ENCODE results near the gene DIDO1. TPM values are rescaled to one million over a fixed set of nuclear protein-coding genes. Genes with fewer than 3 reads are reported as not detected.

The DIDO1 gene
- total and polyA plus RNA-seq, 2 of the 13 experiments (the other 11 are each of a cell fraction or from before 2014, with no cell fraction given): 75.0 to 75.1 TPM

DNA sequence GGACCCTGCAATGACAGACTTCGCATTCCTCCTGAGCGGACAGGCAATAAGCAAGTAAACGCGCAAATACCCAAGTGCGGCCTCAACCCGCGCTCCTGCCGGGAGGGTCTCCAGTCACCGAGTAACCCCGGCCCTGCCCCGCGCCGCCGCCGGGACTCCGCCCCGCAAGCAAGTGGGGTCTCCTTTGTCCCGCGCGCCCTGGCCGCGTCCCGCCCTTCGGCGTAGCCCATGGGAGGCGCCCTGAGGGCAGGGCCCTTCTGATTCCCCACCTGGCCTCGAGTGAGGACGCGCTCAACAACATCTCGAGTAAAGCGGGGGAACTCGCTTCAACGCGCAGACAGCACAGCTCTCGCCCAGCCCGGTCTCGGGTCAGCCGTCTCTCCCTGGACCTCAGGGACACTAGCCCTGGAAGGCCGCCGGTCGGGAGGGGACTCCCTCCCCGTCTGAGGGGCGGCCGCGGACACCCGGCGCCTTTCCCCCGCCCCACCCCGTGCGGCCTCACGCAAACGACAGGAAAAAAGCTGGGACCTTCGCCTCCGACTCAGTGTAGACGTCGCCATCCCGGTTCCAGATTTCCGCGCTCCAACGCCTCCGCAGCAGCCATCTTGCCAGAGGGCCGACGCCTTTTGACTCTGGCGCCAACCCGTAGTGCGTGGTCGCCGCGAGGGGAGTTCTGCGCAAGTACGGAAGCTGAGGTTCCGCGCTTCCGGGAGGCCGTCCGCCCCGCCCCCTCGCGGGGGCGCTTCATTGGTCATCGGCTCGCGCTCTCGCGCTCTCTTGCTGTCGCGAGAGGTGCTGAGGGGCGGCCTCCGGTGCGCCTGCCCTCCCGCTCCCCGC is 11.2 kb upstream of the DIDO1 start (continued):
- TF ChIP-seq, protein P1, sequence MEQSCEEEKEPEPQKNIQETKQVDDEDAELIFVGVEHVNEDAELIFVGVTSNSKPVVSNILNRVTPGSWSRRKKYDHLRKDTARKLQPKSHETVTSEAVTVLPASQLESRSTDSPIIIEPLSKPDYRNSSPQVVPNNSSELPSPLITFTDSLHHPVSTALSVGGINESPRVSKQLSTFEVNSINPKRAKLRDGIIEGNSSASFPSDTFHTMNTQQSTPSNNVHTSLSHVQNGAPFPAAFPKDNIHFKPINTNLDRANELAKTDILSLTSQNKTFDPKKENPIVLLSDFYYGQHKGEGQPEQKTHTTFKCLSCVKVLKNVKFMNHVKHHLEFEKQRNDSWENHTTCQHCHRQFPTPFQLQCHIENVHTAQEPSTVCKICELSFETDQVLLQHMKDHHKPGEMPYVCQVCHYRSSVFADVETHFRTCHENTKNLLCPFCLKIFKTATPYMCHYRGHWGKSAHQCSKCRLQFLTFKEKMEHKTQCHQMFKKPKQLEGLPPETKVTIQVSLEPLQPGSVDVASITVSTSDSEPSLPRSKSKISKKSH (CRISPR knock-in tag; IDR thresholded peaks at IDR 0.05; ENCODE audit: borderline replicate concordance): peak; percentile 98
- TF ChIP-seq ZBTB8A (CRISPR knock-in tag; IDR thresholded peaks at IDR 0.05; ENCODE audit: borderline replicate concordance, low read depth) (peak; percentile 97), ZNF589 (CRISPR knock-in tag; conservative IDR thresholded peaks at IDR 0.05) (peak; percentile 98), ZNF569 (CRISPR knock-in tag; IDR thresholded peaks at IDR 0.05; ENCODE audit: borderline replicate concordance) (peak; percentile 93; the same call in 1 of the 2 replicates), ESRRA (CRISPR knock-in tag; IDR thresholded peaks at IDR 0.05; ENCODE audit: low read depth) (peak; percentile 94; the same call in 1 of the 2 replicates), NR2F6 (IDR thresholded peaks at IDR 0.05) (no peak), NR2F6 (CRISPR knock-in tag; IDR thresholded peaks at IDR 0.05) (peak; percentile 79), ZNF546 (CRISPR knock-in tag; conservative IDR thresholded peaks at IDR 0.05) (peak; percentile 64; the same call in 1 of the 2 replicates), ZNF260 (CRISPR knock-in tag; IDR thresholded peaks at IDR 0.05; ENCODE audit: borderline replicate concordance, low read depth) (peak; percentile 62; the same call in 1 of the 2 replicates), GZF1 (CRISPR knock-in tag; IDR thresholded peaks at IDR 0.05) (peak; percentile 55; the same call in 1 of the 2 replicates), ZSCAN12 (CRISPR knock-in tag; IDR thresholded peaks at IDR 0.05) (peak; percentile 98), HMGA1 (CRISPR knock-in tag; conservative IDR thresholded peaks at IDR 0.05) (no peak), IKZF4 (CRISPR knock-in tag; IDR thresholded peaks at IDR 0.05; ENCODE audit: borderline replicate concordance, low read depth, not compliant biosample characterization) (peak; percentile 19)
- TF ChIP-seq, protein P2, sequence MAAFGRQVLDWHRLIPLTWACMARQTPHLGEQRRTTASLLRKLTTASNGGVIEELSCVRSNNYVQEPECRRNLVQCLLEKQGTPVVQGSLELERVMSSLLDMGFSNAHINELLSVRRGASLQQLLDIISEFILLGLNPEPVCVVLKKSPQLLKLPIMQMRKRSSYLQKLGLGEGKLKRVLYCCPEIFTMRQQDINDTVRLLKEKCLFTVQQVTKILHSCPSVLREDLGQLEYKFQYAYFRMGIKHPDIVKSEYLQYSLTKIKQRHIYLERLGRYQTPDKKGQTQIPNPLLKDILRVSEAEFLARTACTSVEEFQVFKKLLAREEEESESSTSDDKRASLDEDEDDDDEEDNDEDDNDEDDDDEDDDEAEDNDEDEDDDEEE (CRISPR knock-in tag; IDR thresholded peaks at IDR 0.05): peak; percentile 83; the same call in 1 of the 2 replicates
- TF ChIP-seq, protein P3, sequence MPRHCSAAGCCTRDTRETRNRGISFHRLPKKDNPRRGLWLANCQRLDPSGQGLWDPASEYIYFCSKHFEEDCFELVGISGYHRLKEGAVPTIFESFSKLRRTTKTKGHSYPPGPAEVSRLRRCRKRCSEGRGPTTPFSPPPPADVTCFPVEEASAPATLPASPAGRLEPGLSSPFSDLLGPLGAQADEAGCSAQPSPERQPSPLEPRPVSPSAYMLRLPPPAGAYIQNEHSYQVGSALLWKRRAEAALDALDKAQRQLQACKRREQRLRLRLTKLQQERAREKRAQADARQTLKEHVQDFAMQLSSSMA (CRISPR knock-in tag; IDR thresholded peaks at IDR 0.05): peak; percentile 90; the same call in 1 of the 2 replicates
- TF ChIP-seq, protein P4, sequence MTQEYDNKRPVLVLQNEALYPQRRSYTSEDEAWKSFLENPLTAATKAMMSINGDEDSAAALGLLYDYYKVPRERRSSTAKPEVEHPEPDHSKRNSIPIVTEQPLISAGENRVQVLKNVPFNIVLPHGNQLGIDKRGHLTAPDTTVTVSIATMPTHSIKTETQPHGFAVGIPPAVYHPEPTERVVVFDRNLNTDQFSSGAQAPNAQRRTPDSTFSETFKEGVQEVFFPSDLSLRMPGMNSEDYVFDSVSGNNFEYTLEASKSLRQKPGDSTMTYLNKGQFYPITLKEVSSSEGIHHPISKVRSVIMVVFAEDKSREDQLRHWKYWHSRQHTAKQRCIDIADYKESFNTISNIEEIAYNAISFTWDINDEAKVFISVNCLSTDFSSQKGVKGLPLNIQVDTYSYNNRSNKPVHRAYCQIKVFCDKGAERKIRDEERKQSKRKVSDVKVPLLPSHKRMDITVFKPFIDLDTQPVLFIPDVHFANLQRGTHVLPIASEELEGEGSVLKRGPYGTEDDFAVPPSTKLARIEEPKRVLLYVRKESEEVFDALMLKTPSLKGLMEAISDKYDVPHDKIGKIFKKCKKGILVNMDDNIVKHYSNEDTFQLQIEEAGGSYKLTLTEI (CRISPR knock-in tag; conservative IDR thresholded peaks at IDR 0.05): no peak; the same call in 1 of the 2 replicates
- TF ChIP-seq, protein P5, sequence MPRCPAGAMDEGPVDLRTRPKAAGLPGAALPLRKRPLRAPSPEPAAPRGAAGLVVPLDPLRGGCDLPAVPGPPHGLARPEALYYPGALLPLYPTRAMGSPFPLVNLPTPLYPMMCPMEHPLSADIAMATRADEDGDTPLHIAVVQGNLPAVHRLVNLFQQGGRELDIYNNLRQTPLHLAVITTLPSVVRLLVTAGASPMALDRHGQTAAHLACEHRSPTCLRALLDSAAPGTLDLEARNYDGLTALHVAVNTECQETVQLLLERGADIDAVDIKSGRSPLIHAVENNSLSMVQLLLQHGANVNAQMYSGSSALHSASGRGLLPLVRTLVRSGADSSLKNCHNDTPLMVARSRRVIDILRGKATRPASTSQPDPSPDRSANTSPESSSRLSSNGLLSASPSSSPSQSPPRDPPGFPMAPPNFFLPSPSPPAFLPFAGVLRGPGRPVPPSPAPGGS (CRISPR knock-in tag; IDR thresholded peaks at IDR 0.05): peak; percentile 87; the same call in 1 of the 2 replicates
- TF ChIP-seq, protein P6, sequence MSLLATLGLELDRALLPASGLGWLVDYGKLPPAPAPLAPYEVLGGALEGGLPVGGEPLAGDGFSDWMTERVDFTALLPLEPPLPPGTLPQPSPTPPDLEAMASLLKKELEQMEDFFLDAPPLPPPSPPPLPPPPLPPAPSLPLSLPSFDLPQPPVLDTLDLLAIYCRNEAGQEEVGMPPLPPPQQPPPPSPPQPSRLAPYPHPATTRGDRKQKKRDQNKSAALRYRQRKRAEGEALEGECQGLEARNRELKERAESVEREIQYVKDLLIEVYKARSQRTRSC (CRISPR knock-in tag; IDR thresholded peaks at IDR 0.05; ENCODE audit: low read depth): peak; percentile 89; the same call in 1 of the 2 replicates

Data from HepG2 (cell line).